NB4 (cell line): ENCODE results near the gene ABCC10.

Source experiments
- POLR2A ChIP-seq: IDR thresholded peaks from 2 replicates; pipeline ENCODE4 v1.6.1; 2011; ENCODE audit warnings: mild to moderate bottlenecking; ENCODE audit not compliant: insufficient read length; ENCODE audit errors: extremely low read depth
- TF ChIP-seq, protein P1 (sequence below): IDR thresholded peaks from one replicate; pipeline ENCODE4 v1.5.1; 2012; ENCODE audit warnings: low read depth, low read length

DNA sequence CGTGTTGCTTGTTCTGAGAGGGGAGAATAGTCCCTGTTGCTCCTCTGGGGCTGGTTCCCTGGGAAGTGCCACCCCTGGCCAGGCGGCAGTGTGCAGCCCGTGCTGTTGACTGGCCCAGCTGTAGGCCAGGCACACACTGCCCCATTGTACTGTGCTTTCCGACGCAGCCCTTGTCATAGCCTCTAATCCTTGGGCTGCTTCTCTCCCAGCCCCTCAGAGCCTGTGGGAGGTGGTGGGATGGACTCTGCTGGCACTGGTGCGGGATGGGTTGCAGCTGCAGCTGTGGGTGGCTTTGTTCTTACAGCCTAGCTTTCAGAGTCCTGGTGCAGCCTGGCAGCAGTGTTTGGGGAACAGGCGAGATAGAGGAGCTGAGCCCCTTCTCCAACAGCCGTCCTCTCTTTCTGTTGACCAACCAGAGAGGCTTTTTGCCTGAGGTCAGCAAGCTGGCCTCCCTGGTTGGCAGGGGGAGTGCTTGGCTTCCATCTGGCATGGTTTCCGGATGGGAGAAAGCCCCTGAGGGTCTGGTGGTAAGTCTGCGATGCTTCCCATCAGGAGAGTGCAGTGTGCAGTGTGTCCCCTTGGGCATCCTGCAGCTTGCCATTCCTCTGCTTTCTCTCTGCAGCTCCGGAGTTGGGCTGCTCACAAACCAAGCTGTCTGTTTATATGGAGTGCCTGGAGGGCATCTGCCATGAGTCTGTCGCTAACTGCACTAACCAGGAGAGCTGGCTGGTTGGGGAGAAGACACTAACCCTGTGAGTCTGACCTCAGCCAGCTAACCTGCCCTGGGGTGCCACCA, 62.1 kb downstream of the ABCC10 start:
- TF ChIP-seq, protein P1, sequence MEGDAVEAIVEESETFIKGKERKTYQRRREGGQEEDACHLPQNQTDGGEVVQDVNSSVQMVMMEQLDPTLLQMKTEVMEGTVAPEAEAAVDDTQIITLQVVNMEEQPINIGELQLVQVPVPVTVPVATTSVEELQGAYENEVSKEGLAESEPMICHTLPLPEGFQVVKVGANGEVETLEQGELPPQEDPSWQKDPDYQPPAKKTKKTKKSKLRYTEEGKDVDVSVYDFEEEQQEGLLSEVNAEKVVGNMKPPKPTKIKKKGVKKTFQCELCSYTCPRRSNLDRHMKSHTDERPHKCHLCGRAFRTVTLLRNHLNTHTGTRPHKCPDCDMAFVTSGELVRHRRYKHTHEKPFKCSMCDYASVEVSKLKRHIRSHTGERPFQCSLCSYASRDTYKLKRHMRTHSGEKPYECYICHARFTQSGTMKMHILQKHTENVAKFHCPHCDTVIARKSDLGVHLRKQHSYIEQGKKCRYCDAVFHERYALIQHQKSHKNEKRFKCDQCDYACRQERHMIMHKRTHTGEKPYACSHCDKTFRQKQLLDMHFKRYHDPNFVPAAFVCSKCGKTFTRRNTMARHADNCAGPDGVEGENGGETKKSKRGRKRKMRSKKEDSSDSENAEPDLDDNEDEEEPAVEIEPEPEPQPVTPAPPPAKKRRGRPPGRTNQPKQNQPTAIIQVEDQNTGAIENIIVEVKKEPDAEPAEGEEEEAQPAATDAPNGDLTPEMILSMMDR = no peak
- TF ChIP-seq POLR2A = no peak
